Measurements from ENCODE around the gene EXOC2. TPM values are rescaled to one million over a fixed set of nuclear protein-coding genes. Genes with fewer than 3 reads are reported as not detected.

Gene EXOC2
- total RNA-seq, 2 experiments from 2014 or later = 29.9 to 30.2 TPM

DNA sequence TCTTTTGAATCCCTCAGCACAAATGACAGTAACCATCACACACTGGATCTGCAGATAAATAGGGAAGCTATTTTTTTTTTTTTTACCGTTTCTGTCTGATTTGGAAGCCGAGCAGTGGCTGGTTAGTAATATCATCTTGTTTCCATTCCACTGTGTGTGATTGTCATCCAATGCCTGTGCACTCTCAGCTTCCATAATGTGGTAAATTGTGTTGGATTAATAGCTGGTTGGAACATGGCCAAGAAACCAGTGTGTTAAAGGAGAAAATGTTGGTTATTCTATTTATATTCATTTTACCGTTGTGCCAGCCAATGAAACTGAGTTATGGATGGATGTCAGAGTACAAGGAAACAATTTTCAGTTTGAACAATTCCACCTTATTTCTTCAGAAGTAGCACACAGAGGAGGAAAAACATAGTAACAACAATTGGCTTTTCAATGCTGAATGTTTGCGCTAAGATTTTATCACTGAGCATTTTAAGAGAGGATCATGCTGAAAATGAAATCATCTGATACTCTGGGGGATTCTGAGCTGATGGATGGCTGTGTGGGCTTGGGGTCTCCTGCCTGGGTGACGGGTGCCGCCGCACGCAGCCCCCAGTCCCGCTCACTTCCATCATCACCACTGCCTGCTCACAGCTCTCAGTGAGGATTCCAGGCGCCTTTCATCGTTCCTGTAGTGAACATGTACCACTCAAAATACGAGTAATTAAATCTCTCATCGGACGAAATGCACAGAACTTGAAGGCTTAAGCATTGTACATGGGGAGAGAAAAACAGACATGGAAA lies 40.7 kb upstream of the EXOC2 start:
- ChIA-PET CTCF (interaction anchor here (2.1 to 4.7 kb wide), 2 partner anchors 11 kb away, joined by 10 to 16 read pairs; no protein-coding TSS in a partner anchor), POLR2A (no interaction called here)
- Mint-ChIP-seq H3K9me3 (no peaks in the 10 kb centered on the region), H3K27me3 (peaks cover 4% of the 10 kb centered on the region), H3K4me3 (no peak overlapping the region), H3K4me1 (ENCODE audit: low read depth) (no peaks in the 10 kb centered on the region), H3K27ac (no peak overlapping the region), H3K36me3 (ENCODE audit: low read depth) (no peaks in the 10 kb centered on the region)
- no peak for DNase-seq
- TF ChIP-seq, protein P1, sequence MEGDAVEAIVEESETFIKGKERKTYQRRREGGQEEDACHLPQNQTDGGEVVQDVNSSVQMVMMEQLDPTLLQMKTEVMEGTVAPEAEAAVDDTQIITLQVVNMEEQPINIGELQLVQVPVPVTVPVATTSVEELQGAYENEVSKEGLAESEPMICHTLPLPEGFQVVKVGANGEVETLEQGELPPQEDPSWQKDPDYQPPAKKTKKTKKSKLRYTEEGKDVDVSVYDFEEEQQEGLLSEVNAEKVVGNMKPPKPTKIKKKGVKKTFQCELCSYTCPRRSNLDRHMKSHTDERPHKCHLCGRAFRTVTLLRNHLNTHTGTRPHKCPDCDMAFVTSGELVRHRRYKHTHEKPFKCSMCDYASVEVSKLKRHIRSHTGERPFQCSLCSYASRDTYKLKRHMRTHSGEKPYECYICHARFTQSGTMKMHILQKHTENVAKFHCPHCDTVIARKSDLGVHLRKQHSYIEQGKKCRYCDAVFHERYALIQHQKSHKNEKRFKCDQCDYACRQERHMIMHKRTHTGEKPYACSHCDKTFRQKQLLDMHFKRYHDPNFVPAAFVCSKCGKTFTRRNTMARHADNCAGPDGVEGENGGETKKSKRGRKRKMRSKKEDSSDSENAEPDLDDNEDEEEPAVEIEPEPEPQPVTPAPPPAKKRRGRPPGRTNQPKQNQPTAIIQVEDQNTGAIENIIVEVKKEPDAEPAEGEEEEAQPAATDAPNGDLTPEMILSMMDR (IDR thresholded peaks at IDR 0.05) = no peak
- ATAC-seq = no peak
- intact Hi-C loops (cut with micrococcal nuclease) = no loop called here

DNA sequence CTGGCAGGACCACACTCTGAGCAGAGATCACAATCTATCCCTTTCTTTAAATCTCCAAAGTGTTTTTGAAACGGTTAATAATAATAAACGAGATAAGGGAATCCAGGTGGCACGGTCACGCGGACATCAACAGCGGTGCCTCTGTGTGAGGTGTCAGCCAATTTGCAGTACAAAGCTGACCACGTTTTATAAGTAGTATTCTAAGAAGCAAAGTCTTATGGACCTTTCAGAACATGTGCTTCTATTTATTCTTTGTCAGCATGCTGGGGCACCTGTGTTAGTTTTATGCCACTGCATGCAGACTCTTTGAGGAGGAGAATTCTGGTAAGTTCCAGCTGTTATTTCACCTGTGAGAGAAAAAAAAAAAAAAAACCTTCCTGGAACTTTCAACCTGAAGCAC lies 39.0 kb upstream of the EXOC2 start:
- DNase-seq (no peak), ATAC-seq (no peak)
- TF ChIP-seq, protein P1 (IDR thresholded peaks at IDR 0.05) = no peak
- CTCF ChIA-PET = interaction anchor here (2.1 kb wide), 1 partner anchor 9 kb away, joined by 10 read pairs; no protein-coding TSS in a partner anchor
- no peak overlapping the region for H3K4me3 Mint-ChIP-seq
- H3K4me1 Mint-ChIP-seq (ENCODE audit: low read depth) = no peaks in the 10 kb centered on the region
- H3K27me3 Mint-ChIP-seq = peaks cover 5% of the 10 kb centered on the region
- H3K27ac Mint-ChIP-seq = no peak overlapping the region
- no peaks in the 10 kb centered on the region for H3K36me3 Mint-ChIP-seq (ENCODE audit: low read depth)
- no peaks in the 10 kb centered on the region for H3K9me3 Mint-ChIP-seq
- intact Hi-C loops (cut with micrococcal nuclease) = no loop called here
- POLR2A ChIA-PET = no interaction called here

DNA sequence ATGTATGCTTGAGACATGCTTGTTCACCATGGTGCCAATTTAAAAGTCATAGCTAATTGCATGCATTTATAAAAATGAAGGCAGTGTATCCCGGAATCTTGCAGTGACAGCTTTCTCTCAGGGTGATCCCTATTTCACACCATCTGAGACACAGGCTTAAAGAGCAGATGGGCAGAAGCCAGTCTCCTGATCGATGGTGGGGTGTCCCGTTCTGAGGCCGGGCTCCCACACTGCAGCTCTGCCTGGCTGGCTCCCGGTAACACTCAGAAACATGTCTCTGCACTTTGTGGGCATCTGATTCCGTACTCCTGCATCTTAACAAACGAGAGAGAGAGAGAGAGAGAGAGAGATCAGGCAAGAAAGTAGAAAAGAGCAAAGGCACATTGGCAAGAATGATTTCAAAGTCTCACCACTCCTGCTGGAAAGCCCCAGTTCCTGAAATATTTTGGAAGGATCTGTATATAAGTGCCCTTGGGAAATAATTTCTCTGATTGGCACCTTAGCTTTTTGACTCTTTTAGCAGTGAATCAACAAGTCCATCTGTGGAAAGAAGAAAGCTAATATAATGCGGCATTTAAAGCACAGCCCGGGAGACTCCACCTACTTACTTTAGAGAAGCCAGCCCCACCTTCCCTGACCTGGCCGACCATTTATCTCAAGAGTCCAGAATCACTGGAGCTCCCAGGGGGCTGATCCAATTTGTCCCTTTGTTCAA lies 36.8 kb upstream of the EXOC2 start:
- Mint-ChIP-seq H3K9me3 (no peaks in the 10 kb centered on the region), H3K27ac (no peak overlapping the region), H3K27me3 (peaks cover 4% of the 10 kb centered on the region), H3K4me1 (ENCODE audit: low read depth) (no peaks in the 10 kb centered on the region), H3K4me3 (no peak overlapping the region), H3K36me3 (ENCODE audit: low read depth) (no peaks in the 10 kb centered on the region)
- ChIA-PET POLR2A (no interaction called here), CTCF (interaction anchor here (1.3 kb wide), 1 partner anchor 136 kb away, joined by 3 read pairs; no protein-coding TSS in a partner anchor)
- intact Hi-C loops (cut with micrococcal nuclease) = loop anchor here (10.0 kb wide), 1 partner anchor 135 kb away; no protein-coding TSS in a partner anchor
- ATAC-seq (no peak), DNase-seq (no peak)
- TF ChIP-seq, protein P1 (IDR thresholded peaks at IDR 0.05) = no peak

DNA sequence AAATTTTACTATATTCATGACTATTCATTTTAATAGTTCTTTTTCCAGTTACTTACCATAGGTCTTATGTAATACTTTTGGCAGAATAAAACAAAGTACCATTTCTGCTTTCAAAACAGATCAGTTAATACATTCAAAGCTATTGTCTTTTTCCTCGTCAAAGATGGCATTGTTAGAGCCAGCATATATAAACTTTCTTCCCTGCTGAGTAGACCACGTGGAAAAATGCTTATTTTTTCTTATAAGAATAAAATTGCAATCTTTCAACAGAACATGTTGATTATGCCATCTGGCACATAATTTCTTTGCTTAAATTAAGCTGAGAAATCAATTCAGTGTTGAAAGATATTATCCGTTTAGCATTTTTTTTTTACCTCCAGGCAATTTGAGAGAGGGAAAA lies 34.9 kb upstream of the EXOC2 start:
- H3K9me3 Mint-ChIP-seq = no peaks in the 10 kb centered on the region
- DNase-seq = no peak
- H3K27me3 Mint-ChIP-seq = peaks cover 9% of the 10 kb centered on the region
- POLR2A ChIA-PET = no interaction called here
- CTCF ChIA-PET = interaction anchor here (1.0 to 1.4 kb wide), 2 partner anchors 55 to 709 kb away, joined by 3 to 5 read pairs; no protein-coding TSS in a partner anchor
- H3K4me1 Mint-ChIP-seq (ENCODE audit: low read depth) = no peaks in the 10 kb centered on the region
- no peaks in the 10 kb centered on the region for H3K36me3 Mint-ChIP-seq (ENCODE audit: low read depth)
- no peak for ATAC-seq
- no peak overlapping the region for H3K27ac Mint-ChIP-seq
- intact Hi-C loops (cut with micrococcal nuclease) = loop anchor here (10.0 kb wide), 1 partner anchor 133 kb away; no protein-coding TSS in a partner anchor
- TF ChIP-seq, protein P1 (IDR thresholded peaks at IDR 0.05) = no peak
- no peak overlapping the region for H3K4me3 Mint-ChIP-seq

Measured in activated CD8-positive, alpha-beta T cell treated with anti-CD3 and anti-CD28 coated beads for 36 hours (primary cell).